Measurements from ENCODE around the gene MRPL38. TPM values are rescaled to one million over a fixed set of nuclear protein-coding genes. Genes with fewer than 3 reads are reported as not detected.

The MRPL38 gene
- total RNA-seq, 1 experiment from 2014 or later = 146 TPM

DNA sequence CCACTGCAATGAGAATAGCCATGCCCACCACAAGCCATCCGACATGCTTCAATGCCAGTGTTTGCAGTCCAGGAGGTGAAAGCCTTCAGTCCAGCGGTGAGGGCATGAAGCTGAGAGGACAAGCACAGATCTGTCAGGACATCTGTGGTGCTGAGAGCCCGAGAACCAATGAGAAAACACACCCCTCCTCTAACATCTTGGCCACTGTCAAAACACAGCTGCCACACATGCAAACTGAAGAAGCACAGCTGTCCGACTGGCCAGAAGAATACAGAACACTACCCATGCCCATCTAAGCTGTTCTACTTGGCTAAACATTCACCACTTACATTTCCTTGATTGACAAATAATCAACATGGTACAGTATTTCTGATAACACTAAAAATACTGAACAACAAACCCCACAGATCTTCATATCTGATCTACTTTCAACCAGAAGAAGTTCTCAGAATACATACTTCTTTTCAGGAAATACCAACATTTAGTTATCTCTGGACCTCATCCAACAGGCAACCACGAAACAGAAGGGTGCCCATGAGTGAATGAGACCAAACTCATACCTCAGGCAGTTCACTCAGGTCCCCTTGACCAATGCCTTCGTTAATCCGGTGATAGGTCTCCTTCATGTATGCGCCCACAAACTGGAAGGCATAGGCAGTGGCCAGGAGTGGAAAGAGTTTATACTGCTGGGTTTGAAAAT is 46.3 kb upstream of the MRPL38 start (continued):
- TF ChIP-seq PRDM15 (CRISPR knock-in tag; IDR thresholded peaks at IDR 0.05) (no peak), ZNF263 (CRISPR knock-in tag; IDR thresholded peaks at IDR 0.05; ENCODE audit: low read depth) (no peak), PRRX2 (CRISPR knock-in tag; IDR thresholded peaks at IDR 0.05) (no peak), NR3C1 (CRISPR knock-in tag; conservative IDR thresholded peaks at IDR 0.05; ENCODE audit: low read depth) (no peak), ATF1 (CRISPR knock-in tag; IDR thresholded peaks at IDR 0.05) (no peak), AR (CRISPR knock-in tag; IDR thresholded peaks at IDR 0.05) (no peak), HMGA2 (CRISPR knock-in tag; IDR thresholded peaks at IDR 0.05) (no peak), ZMAT4 (CRISPR knock-in tag; IDR thresholded peaks at IDR 0.05) (no peak)

DNA sequence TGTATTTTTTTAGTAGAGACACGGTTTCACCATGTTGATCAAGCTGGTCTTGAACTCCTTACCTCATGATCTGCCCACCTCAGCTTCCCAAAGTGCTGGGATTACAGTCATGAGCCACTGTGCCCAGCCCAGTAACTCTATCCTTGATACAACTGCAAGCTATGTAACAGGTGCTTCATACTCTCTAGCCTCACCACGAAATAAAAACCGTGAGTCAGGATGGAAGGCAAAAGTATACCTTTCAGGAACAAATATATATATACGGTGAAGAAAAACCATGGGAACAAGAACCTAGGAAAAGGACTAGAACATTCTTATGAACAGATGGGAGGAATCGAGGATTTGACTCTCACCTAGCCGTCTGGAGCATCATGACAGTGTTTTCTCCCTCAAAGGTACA is 45.7 kb upstream of the MRPL38 start:
- CTCF ChIA-PET = interaction anchor here (1.7 kb wide), 1 partner anchor 45 kb away, joined by 4 read pairs; the partner anchor contains the start of gene MRPL38
- TF ChIP-seq ATF3 (CRISPR knock-in tag; conservative IDR thresholded peaks at IDR 0.05) (no peak), ATF1 (CRISPR knock-in tag; IDR thresholded peaks at IDR 0.05) (no peak), PRRX2 (CRISPR knock-in tag; IDR thresholded peaks at IDR 0.05) (no peak), MXD4 (CRISPR knock-in tag; IDR thresholded peaks at IDR 0.05; ENCODE audit: borderline replicate concordance) (no peak), PRDM15 (CRISPR knock-in tag; IDR thresholded peaks at IDR 0.05) (no peak), IRF2 (CRISPR knock-in tag; IDR thresholded peaks at IDR 0.05; ENCODE audit: borderline replicate concordance, low read depth) (no peak)
- TF ChIP-seq, protein P1, sequence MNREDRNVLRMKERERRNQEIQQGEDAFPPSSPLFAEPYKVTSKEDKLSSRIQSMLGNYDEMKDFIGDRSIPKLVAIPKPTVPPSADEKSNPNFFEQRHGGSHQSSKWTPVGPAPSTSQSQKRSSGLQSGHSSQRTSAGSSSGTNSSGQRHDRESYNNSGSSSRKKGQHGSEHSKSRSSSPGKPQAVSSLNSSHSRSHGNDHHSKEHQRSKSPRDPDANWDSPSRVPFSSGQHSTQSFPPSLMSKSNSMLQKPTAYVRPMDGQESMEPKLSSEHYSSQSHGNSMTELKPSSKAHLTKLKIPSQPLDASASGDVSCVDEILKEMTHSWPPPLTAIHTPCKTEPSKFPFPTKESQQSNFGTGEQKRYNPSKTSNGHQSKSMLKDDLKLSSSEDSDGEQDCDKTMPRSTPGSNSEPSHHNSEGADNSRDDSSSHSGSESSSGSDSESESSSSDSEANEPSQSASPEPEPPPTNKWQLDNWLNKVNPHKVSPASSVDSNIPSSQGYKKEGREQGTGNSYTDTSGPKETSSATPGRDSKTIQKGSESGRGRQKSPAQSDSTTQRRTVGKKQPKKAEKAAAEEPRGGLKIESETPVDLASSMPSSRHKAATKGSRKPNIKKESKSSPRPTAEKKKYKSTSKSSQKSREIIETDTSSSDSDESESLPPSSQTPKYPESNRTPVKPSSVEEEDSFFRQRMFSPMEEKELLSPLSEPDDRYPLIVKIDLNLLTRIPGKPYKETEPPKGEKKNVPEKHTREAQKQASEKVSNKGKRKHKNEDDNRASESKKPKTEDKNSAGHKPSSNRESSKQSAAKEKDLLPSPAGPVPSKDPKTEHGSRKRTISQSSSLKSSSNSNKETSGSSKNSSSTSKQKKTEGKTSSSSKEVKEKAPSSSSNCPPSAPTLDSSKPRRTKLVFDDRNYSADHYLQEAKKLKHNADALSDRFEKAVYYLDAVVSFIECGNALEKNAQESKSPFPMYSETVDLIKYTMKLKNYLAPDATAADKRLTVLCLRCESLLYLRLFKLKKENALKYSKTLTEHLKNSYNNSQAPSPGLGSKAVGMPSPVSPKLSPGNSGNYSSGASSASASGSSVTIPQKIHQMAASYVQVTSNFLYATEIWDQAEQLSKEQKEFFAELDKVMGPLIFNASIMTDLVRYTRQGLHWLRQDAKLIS (CRISPR knock-in tag; IDR thresholded peaks at IDR 0.05; ENCODE audit: borderline replicate concordance) = no peak
- TF ChIP-seq, protein P2, sequence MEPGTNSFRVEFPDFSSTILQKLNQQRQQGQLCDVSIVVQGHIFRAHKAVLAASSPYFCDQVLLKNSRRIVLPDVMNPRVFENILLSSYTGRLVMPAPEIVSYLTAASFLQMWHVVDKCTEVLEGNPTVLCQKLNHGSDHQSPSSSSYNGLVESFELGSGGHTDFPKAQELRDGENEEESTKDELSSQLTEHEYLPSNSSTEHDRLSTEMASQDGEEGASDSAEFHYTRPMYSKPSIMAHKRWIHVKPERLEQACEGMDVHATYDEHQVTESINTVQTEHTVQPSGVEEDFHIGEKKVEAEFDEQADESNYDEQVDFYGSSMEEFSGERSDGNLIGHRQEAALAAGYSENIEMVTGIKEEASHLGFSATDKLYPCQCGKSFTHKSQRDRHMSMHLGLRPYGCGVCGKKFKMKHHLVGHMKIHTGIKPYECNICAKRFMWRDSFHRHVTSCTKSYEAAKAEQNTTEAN (CRISPR knock-in tag; IDR thresholded peaks at IDR 0.05) = no peak
- TF ChIP-seq, protein P3, sequence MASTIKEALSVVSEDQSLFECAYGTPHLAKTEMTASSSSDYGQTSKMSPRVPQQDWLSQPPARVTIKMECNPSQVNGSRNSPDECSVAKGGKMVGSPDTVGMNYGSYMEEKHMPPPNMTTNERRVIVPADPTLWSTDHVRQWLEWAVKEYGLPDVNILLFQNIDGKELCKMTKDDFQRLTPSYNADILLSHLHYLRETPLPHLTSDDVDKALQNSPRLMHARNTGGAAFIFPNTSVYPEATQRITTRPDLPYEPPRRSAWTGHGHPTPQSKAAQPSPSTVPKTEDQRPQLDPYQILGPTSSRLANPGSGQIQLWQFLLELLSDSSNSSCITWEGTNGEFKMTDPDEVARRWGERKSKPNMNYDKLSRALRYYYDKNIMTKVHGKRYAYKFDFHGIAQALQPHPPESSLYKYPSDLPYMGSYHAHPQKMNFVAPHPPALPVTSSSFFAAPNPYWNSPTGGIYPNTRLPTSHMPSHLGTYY (CRISPR knock-in tag; IDR thresholded peaks at IDR 0.05) = no peak
- TF ChIP-seq, protein P4, sequence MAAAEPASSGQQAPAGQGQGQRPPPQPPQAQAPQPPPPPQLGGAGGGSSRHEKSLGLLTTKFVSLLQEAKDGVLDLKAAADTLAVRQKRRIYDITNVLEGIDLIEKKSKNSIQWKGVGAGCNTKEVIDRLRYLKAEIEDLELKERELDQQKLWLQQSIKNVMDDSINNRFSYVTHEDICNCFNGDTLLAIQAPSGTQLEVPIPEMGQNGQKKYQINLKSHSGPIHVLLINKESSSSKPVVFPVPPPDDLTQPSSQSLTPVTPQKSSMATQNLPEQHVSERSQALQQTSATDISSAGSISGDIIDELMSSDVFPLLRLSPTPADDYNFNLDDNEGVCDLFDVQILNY (CRISPR knock-in tag; IDR thresholded peaks at IDR 0.05) = no peak

More for the DNA sequence above, 45.7 kb upstream of the MRPL38 start:
- no peak for ATAC-seq
- H3K27ac Mint-ChIP-seq = no peak overlapping the region
- peaks cover 65% of the 10 kb centered on the region for H3K36me3 Mint-ChIP-seq
- peaks cover 13% of the 10 kb centered on the region for H3K4me1 Mint-ChIP-seq
- POLR2A ChIA-PET = no interaction called here
- H3K4me3 Mint-ChIP-seq = no peak overlapping the region
- no peaks in the 10 kb centered on the region for H3K27me3 Mint-ChIP-seq (ENCODE audit: low read depth)
- no peaks in the 10 kb centered on the region for H3K9me3 Mint-ChIP-seq
- no peak for DNase-seq (ENCODE audit: low spot score)
